Cardiac fibroblast (primary cell): ENCODE results near the gene PCDH9.

ENCODE experiments used
- DNase-seq, 2 donors: peaks; one replicate each; pipeline versions ENCODE4 v3.0.0 to v3.0.0-alpha.2; 2010; ENCODE audit warnings: low read depth in 2 of 2
- H3K4me3 ChIP-seq, 2 donors: replicated peaks in 1 of 2; 1 replicate in 1 of 2; 2 replicates in 1 of 2; pipeline ENCODE4 v1.5.1; 2011; ENCODE audit warnings: low read depth in 2 of 2, low read length in 2 of 2, mild to moderate bottlenecking in 2 of 2, moderate library complexity in 1 of 2
- CTCF ChIP-seq: IDR thresholded peaks from one replicate; pipeline ENCODE4 v1.5.1; 2011; ENCODE audit warnings: low read depth, mild to moderate bottlenecking, low read length, inconsistent platforms

PCDH9 gene

GRCh38 chr13:66994517-66995202 lies 235.5 kb downstream of the PCDH9 start:
- TF ChIP-seq CTCF, result no peak
- no peak for DNase-seq
- peak overlapping the region in 1 of 2 donors; percentile 38 for H3K4me3 ChIP-seq

GRCh38 chr13:66994097-66994496 lies 236.0 kb downstream of the PCDH9 start:
- peak overlapping the region; percentile 4 to 38 for H3K4me3 ChIP-seq
- peak; percentile 85 for TF ChIP-seq CTCF
- peak; percentile 83 for DNase-seq

DNA sequence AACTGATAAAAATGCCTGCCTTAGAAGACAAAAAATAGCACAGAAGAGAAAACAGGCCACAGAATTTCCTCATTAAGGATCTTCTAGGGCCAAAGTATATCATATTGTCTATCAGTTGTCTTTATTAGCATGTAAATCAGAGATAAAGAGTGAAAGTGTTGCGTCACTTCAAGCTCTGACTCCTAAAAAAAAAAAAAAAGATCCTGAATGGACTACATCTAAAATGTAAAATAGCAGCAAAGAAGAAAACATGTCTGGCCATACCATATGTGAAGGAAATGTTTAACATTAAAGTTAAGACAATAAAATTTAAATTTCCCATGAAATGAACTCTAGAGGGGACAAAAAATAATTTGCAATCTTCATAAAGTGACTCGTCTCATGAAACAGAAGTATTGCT lies 237.4 kb downstream of the PCDH9 start:
- TF ChIP-seq CTCF, result no peak
- DNase-seq, result no peak

DNA sequence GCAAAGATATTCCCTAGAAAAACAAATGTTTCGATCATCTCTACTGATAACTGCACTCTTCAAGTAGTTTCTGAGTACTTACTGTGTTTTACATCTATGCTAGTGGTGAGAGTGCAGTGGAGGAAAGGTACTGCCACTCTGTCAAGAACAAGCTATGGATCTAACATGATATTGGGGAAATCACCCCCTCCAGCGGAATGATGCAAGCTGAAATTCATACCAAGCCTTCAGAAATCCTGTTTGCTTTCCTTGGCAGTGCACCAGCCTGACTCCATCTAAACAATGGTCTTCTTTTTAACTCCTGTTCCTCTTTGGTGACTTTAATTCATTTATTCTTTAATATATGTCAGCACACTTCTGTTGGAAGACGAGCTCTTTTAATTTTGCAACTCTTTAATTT lies 238.0 kb downstream of the PCDH9 start:
- TF ChIP-seq CTCF, result no peak
- no peak overlapping the region for H3K4me3 ChIP-seq
- DNase-seq, result peak; percentile 61 to 65

More for the DNA sequence above, 237.4 kb downstream of the PCDH9 start:
- H3K4me3 ChIP-seq, result no peak overlapping the region

GRCh38 chr13:66984241-66984640 lies 245.9 kb downstream of the PCDH9 start:
- H3K4me3 ChIP-seq, result no peak overlapping the region
- peak in 1 of 2 donors; percentile 40 for DNase-seq
- no peak for TF ChIP-seq CTCF

DNA sequence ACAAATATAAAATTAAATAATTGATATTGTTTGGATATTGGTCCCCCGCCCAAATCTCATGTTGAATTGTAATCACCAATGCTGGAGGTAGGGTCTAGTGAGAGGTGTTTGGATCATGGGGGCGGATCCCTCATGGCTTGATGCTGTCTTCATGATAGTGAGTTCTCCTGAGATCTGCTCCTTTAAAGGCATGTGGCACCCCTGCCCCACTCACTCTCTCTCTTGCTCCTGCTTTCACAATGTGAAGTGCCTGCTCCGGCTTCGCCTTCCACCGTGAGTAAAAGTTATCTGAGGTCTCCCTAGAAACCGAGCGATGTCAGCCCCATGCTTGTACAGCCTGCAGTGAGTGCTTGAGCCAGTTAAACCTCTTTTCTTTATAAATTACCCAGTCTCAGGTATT lies 248.2 kb downstream of the PCDH9 start:
- DNase-seq, result no peak
- TF ChIP-seq CTCF, result no peak
- no peak overlapping the region for H3K4me3 ChIP-seq

GRCh38 chr13:66977161-66977560 lies 253.0 kb downstream of the PCDH9 start:
- DNase-seq, result peak in 1 of 2 donors; percentile 12
- no peak for TF ChIP-seq CTCF
- no peak overlapping the region for H3K4me3 ChIP-seq
